Stimulated activated naive CD8-positive, alpha-beta T cell treated with anti-CD3 and anti-CD28 coated beads, Interleukin-15, amount 100 ng/mL, for 72 hours (primary cell): ENCODE measurements around the gene FADS3.

ENCODE experiments used
- ATAC-seq: fragments of 150-1000 bp; cut with Tn5 transposase; 2 replicates; pipeline ENCODE4 v1.10.0; 2021; ENCODE audit warnings: mild to moderate bottlenecking, moderate library complexity
- DNase-seq, 2 donors: peaks; one replicate each; pipeline ENCODE4 v3.0.0; 2021 to 2022
- H3K27ac Mint-ChIP-seq, 2 donors: one replicate each; pipeline ENCODE4 v1.8.0; 2022; ENCODE audit warnings: mild to moderate bottlenecking in 2 of 2, mixed read lengths in 2 of 2, moderate library complexity in 2 of 2
- H3K27me3 Mint-ChIP-seq: one replicate; pipeline ENCODE4 v1.8.0; 2022; ENCODE audit warnings: mixed read lengths
- H3K4me1 Mint-ChIP-seq: one replicate; pipeline ENCODE4 v1.8.0; 2022; ENCODE audit warnings: mild to moderate bottlenecking, mixed read lengths
- H3K4me3 Mint-ChIP-seq, 2 donors: one replicate each; pipeline ENCODE4 v1.8.0; 2022; ENCODE audit warnings: mild to moderate bottlenecking in 2 of 2, mixed read lengths in 2 of 2, moderate library complexity in 1 of 2
- H3K9me3 Mint-ChIP-seq, 2 donors: one replicate each; pipeline ENCODE4 v1.8.0; 2022; ENCODE audit warnings: mixed read lengths in 2 of 2

Gene FADS3

DNA sequence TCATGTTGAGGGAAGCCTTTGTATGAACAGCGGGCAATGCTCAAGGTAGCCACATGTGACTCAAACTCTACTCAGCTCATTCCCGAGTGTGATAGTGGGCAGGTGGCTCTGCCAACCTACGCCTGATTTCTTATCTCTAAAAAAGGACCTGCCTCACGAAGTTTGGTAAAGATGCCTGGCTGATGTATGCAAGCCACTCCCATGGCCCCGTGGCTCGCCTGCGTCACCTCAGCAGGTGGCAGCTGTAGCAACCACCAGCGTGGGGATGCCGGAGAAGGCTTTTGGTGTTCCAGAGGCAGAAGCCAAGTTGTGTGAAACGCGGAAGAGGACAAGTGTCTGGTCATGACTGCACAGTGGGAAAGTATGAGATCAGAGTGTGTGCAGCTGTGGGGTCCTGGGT, 57.9 kb downstream of the FADS3 start:
- Mint-ChIP-seq H3K27me3 (peaks cover 8% of the 10 kb centered on the region), H3K27ac (peak overlapping the region; percentile 16 to 79), H3K4me3 (peak overlapping the region; percentile 9 to 76), H3K9me3 (no peaks in the 10 kb centered on the region), H3K4me1 (peaks cover 69% of the 10 kb centered on the region)
- no peak for ATAC-seq
- DNase-seq, result no peak

DNA sequence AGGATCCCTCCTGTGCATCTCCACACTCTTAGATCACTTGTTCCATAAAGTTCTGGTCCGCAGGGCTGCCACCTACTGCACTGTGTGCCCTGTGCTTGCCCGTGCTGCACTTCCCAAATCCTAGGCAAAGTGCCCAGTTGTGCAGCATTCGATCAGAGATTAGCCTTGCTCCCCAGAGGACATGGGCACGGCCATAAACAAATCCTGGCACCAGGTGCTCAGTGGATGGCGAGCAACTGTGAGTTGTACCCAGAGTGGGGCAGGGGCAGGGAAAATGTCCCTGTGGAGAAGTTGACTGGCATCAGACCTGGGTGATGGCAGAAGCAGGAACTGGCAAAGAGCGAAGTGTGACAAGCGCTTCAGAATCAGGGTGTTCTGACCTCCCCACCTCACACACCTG, 58.6 kb downstream of the FADS3 start:
- DNase-seq, result no peak
- H3K27me3 Mint-ChIP-seq, result peaks cover 8% of the 10 kb centered on the region
- H3K4me3 Mint-ChIP-seq, result no peak overlapping the region
- ATAC-seq, result no peak
- H3K27ac Mint-ChIP-seq, result no peak overlapping the region
- H3K4me1 Mint-ChIP-seq, result peaks cover 73% of the 10 kb centered on the region
- no peaks in the 10 kb centered on the region for H3K9me3 Mint-ChIP-seq

DNA sequence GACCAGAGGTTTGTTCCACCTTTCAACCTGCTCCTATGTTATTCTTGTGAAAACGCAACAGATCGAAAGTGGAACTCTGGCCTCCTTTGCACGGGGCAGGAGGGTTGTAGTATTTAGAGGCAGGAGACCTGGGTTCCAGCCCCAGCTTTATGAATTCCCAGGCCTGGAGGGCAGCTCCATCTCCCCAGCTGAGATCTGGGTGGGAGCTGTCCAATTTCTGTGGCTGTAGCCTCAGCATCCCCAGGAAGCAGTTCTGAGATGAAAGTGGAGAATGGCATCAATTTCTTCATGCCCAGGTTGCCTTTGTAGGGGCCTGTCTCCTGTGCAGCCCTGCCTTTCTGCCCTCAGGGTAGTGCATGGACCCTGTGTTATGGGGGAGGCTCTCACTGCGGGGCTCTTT, 59.1 kb downstream of the FADS3 start:
- Mint-ChIP-seq H3K27ac (no peak overlapping the region), H3K27me3 (peaks cover 8% of the 10 kb centered on the region), H3K4me3 (no peak overlapping the region), H3K9me3 (no peaks in the 10 kb centered on the region), H3K4me1 (peaks cover 75% of the 10 kb centered on the region)
- ATAC-seq (no peak), DNase-seq (no peak)

DNA sequence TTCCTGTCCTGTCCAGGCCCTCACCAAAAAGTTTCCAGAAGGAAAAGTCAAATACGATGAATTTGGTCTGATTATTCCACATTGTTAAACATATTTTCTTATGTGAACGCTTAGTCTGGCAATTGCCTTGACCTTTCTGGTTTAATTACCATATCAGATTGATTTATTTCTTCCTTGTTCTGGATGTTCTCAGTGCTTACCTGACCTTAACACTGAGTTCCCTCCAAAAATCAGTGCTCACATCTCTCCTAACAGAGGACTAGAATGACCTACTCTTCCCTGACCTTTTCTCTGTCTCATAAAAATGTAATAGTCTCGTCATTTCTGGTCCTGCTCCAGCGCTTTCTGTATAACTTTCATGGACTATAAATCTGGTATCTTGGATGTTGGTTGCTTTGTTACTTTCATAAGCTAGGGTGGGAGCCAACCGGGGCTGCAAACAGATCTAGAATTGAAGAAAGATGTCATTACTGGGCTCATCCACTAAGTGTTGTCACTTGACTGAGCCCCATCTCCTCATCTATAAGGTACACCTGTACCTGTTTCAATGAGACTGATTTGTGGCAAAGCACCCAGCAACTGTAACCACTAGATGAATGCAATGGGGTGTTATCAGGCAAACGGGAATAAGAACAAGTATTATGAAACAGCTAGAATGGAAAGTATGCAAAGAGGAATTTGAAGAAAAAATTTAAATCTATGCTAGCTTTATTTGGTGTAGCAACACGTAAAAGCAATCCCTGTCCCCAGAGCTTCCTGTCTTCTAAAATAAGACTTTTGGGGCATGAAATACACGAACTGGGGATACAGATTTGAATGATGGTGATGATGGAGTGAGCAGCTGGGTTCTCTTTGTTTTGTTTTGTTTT, 60.9 kb downstream of the FADS3 start:
- Mint-ChIP-seq H3K4me1 (peaks cover 84% of the 10 kb centered on the region), H3K9me3 (no peaks in the 10 kb centered on the region), H3K27me3 (peaks cover 15% of the 10 kb centered on the region), H3K27ac (no peak overlapping the region), H3K4me3 (peak overlapping the region in 1 of 2 donors; percentile 56)
- DNase-seq (no peak), ATAC-seq (no peak)

DNA sequence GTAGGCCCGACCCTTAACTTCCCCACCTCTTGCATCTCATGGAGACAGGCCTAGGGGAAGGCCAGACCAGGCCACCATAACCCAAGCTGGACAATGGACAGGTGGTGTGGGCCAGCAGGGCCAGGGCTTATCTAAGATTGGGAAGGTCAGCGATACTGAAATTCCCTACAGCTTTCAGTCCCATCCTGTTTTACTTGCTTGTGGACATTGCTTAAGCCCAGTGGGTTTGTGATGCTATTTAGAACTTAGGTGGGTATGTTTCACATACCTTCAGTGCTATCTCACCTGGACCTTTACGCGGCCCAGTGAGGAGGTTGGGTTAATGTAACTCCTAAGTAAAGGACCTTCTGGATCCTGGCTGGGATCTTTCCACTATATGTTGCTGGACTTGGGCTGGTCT, 61.5 kb downstream of the FADS3 start:
- Mint-ChIP-seq H3K27me3 (peaks cover 15% of the 10 kb centered on the region), H3K27ac (no peak overlapping the region), H3K4me1 (peaks cover 77% of the 10 kb centered on the region), H3K4me3 (peak overlapping the region; percentile 86 to 95), H3K9me3 (no peaks in the 10 kb centered on the region)
- DNase-seq, result no peak
- ATAC-seq, result no peak

DNA sequence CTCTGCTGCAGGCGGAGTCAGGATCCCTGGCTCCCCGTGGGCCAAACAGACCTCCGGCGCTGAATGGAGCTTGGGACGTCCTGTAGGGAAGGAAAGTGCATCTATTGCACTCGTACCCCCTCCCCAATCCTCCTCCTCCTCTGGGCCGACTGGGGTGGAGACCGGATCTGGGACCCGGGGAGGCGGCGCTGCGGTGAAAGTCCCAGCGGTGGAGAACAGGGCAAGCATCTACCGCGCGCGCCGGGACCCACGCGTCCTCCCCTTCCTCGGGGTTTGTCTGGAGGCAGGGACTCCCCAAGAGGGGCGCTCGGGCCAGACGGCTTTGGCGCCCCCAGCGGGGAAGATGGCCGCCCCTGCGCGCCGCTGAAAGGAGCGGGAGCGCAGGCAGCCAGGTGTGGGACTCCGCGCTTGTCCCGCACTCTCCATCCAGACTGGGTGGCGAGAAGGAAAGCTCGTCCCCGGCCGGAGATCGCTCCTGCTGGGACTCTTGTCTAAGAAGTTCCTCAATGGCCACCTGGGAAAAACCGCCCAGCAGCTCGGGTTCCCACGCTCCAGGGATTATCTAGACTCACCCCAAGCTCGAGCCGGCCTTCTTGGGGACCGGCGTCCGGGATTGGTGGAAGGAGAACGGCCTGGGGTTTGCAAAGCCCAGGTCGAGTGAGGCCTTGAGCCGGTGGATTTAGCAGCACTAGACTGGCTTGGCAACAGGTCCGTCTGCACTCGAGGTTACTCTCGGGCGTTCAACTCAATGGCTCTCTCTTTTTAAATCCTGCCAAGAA, 62.5 kb downstream of the FADS3 start:
- peaks cover 67% of the 10 kb centered on the region for H3K4me1 Mint-ChIP-seq
- peak; percentile 52 to 53 for DNase-seq

DNA sequence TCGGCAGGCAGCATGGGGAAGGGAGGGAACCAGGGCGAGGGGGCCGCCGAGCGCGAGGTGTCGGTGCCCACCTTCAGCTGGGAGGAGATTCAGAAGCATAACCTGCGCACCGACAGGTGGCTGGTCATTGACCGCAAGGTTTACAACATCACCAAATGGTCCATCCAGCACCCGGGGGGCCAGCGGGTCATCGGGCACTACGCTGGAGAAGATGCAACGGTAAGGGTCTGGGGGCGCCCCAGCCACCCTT, 63.0 kb downstream of the FADS3 start:
- H3K4me3 Mint-ChIP-seq, result peak overlapping the region; percentile 86 to 95
- DNase-seq (no peak), ATAC-seq (no peak)
- H3K4me1 Mint-ChIP-seq, result peaks cover 62% of the 10 kb centered on the region
- peaks cover 15% of the 10 kb centered on the region for H3K27me3 Mint-ChIP-seq
- no peaks in the 10 kb centered on the region for H3K9me3 Mint-ChIP-seq
- H3K27ac Mint-ChIP-seq, result peak overlapping the region; percentile 91 to 95

More for the DNA sequence above, 62.5 kb downstream of the FADS3 start:
- Mint-ChIP-seq H3K4me3 (peak overlapping the region; percentile 86 to 95), H3K9me3 (no peaks in the 10 kb centered on the region), H3K27me3 (peaks cover 15% of the 10 kb centered on the region), H3K27ac (peak overlapping the region; percentile 84 to 91)
- ATAC-seq, result peak; percentile 70

DNA sequence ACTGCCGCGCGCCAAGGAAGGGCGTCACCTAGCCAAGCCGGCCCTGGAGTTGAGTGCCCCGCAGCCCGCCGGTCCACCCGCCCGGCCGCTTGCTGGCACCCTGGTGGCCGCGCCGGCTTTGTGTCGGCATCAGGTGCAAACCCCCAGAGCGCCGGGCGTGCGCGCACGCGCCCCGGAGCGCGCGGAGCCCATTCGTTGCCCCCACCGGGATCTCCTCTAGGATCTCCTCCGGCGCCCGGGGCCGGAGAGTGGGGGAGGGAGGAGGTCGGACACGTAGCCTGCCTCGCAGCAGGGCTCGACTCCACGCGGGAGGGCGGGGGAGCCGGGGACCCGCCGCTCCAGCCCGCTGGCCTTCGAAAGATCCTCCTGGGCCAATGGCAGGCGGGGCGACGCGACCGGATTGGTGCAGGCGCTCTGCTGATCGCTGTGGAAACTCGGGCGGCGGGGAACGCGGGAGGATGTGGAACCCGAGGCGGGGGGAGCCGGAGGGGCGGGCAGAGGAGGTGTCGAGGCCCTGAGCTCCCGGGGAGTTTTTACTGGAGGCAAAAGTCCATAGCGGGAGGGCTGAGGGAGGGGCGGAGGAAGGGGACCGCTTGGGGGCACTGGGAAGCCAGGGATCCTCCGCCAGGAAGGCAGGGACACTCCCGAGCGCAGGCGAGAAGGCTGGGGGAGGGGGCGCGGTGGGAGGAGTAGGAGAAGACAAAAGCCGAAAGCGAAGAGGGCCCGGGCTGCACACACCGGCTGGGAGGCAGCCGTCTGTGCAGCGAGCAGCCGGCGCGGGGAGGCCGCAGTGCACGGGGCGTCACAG, 63.6 kb downstream of the FADS3 start, which contains the start of gene FADS2:
Gene FADS2, plus strand, starts transcription at position 730 of the 808 bp plus-strand sequence. CDS start 91 bp downstream, outside the sequence.
- DNase-seq, result peak; percentile 77 to 80
- Mint-ChIP-seq H3K27me3 (peaks cover 15% of the 10 kb centered on the region), H3K27ac (peak within 1 kb of the TSS; percentile 91 to 95), H3K4me3 (peak within 1 kb of the TSS; percentile 86 to 95), H3K9me3 (no peaks in the 10 kb centered on the region), H3K4me1 (peaks cover 57% of the 10 kb centered on the region)
- ATAC-seq, result peak; percentile 85

DNA sequence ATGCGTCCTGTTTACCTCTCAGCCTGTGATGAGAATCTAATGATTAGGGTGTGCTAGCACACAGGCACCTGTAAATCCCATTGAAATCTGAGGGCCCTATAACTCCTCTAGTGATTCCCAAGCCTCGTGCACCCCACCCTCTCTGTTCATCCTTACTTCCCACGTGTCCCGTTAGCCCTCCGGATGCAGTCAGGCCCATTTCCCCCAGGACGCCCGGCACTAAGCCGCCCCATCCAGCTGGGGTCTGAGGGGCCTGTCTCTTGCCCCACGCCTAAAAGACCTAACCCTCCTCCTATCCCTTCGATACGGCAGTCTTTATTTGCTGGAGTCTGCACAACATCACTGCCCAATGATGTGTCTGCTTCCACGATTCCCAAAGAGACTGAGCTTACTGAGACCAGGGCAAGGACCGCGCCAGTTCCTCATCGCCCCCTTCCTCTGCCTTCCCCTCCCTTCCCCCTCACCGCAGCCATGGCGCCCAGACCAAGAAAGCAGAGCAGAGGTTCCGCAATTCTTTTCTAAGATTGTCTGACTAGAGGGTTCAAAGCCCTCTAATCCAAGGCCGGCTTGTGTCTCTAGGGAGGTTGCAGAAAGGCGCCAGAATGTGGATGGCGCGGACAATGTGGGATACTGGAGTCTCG, 64.3 kb downstream of the FADS3 start:
- Mint-ChIP-seq H3K27me3 (peaks cover 15% of the 10 kb centered on the region), H3K4me3 (peak overlapping the region; percentile 86 to 95), H3K9me3 (no peaks in the 10 kb centered on the region), H3K27ac (peak overlapping the region in 1 of 2 donors; percentile 85), H3K4me1 (peaks cover 49% of the 10 kb centered on the region)
- DNase-seq (no peak), ATAC-seq (no peak)
